Kidney (tissue), 14 donors: ENCODE results near the gene ARMH2. TPM values are rescaled to one million over a fixed set of nuclear protein-coding genes. Genes with fewer than 3 reads are reported as not detected.

Source experiments
- DNase-seq, 5 donors: peaks; one replicate each; pipeline ENCODE4 v3.0.0-alpha.2; 2013 to 2020
- FAIRE-seq: peaks from 2 replicates; lab custom pipeline; 2012; peaks lifted over from hg19 to GRCh38; lab: Jason Lieb, UNC
- H3K27ac ChIP-seq, 2 donors: one replicate each; pipeline ENCODE4 v1.7.0; 2013; ENCODE audit warnings: low read depth in 2 of 2, low read length in 2 of 2, inconsistent platforms in 1 of 2
- H3K27me3 ChIP-seq: one replicate; pipeline ENCODE4 v1.7.1; 2013; ENCODE audit warnings: low read length, inconsistent platforms; ENCODE audit not compliant: control insufficient read depth, insufficient read depth
- H3K36me3 ChIP-seq, 3 donors: one replicate each; pipeline versions ENCODE4 v1.7.0 to v1.7.1; 2013; ENCODE audit warnings: low read length in 3 of 3, control low read depth in 1 of 3, inconsistent platforms in 1 of 3; ENCODE audit not compliant: insufficient read depth in 3 of 3, control insufficient read depth in 2 of 3
- H3K4me1 ChIP-seq, 3 donors: one replicate each; pipeline versions ENCODE4 v1.7.0 to v1.7.1; 2013; ENCODE audit warnings: low read length in 3 of 3, inconsistent platforms in 1 of 3, low read depth in 1 of 3; ENCODE audit not compliant: control insufficient read depth in 2 of 3, insufficient read depth in 2 of 3
- H3K4me3 ChIP-seq, 3 donors: one replicate each; pipeline versions ENCODE4 v1.7.0 to v1.8.1; 2013; ENCODE audit warnings: low read length in 3 of 3, control low read depth in 1 of 3, inconsistent platforms in 1 of 3
- H3K9ac ChIP-seq, 3 donors: one replicate each; pipeline versions ENCODE4 v1.7.0 to v1.7.1; 2013; ENCODE audit warnings: low read length in 3 of 3, control low read depth in 1 of 3, inconsistent platforms in 1 of 3
- H3K9me3 ChIP-seq, 3 donors: one replicate each; pipeline versions ENCODE4 v1.7.0 to v1.7.1; 2013; ENCODE audit warnings: low read length in 3 of 3, control low read depth in 1 of 3, inconsistent platforms in 1 of 3; ENCODE audit not compliant: control insufficient read depth in 2 of 3, insufficient read depth in 1 of 3
- intact Hi-C: fragments of 100-400 bp; cut with DNase I; formaldehyde crosslinking; loops from one replicate; pipeline ENCODE4 v1.11.1; 2022
- polyA plus RNA-seq: library from polyadenylated mRNA; stranded (reverse); fragments of 350-450 nt; fragmentation: Illumina TruSeq; extraction: RNeasy Lipid Tissue Mini Kit (QIAGEN cat#74804); gene quantifications from one replicate; pipeline ENCODE4 v1.2.3, GENCODE V29; 2014; ENCODE audit warnings: low read depth, low replicate concordance; ENCODE audit not compliant: insufficient read depth
- total RNA-seq: library from RNA; stranded (reverse); fragmentation: NEBNext Ultra II Directional; extraction: Animal tissue kit (Norgen Biotek cat#: 25700); gene quantifications from one replicate; pipeline ENCODE4 v1.2.1, GENCODE V29; 2021
- TF ChIP-seq, protein P1 (sequence below): IDR thresholded peaks from 3 replicates; pipeline ENCODE4 v1.5.1; 2012; ENCODE audit warnings: mild to moderate bottlenecking, moderate library complexity, borderline replicate concordance; ENCODE audit not compliant: insufficient read depth; ENCODE audit errors: extremely low read depth
- donor health status: control.
- donor health status: control.
- donor health status: control.
- donor health status: control.
- donor health status: control.
- donor health status: DM: yes; HTN: yes; CAD: no.
- donor health status: Normal renal cell carcinoma (clear cell type).

The ARMH2 gene
- total and polyA plus RNA-seq, 2 donors from 2014 or later, result not detected

DNA sequence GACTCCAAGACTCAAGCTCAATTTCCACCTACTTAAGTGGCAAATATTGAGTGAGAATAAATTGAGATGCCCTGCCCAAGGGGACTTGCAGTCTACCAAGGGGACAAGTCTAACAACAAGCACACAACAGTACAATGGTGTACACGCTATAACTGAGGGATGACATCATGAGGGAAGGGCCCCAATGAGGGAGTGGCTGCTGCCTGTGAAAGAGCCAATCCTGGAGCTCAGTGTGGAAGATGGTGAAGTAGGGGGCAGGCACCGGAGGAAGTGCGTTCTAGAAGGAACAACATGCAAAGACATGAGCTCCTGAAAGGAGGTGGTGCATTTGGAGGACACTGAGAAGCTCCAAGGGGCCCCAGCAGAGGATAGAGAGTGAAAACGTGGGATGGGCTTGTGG, 46.9 kb upstream of the ARMH2 start:
- H3K9ac ChIP-seq, result no peak overlapping the region
- TF ChIP-seq, protein P1, sequence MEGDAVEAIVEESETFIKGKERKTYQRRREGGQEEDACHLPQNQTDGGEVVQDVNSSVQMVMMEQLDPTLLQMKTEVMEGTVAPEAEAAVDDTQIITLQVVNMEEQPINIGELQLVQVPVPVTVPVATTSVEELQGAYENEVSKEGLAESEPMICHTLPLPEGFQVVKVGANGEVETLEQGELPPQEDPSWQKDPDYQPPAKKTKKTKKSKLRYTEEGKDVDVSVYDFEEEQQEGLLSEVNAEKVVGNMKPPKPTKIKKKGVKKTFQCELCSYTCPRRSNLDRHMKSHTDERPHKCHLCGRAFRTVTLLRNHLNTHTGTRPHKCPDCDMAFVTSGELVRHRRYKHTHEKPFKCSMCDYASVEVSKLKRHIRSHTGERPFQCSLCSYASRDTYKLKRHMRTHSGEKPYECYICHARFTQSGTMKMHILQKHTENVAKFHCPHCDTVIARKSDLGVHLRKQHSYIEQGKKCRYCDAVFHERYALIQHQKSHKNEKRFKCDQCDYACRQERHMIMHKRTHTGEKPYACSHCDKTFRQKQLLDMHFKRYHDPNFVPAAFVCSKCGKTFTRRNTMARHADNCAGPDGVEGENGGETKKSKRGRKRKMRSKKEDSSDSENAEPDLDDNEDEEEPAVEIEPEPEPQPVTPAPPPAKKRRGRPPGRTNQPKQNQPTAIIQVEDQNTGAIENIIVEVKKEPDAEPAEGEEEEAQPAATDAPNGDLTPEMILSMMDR, result no peak
- no peaks in the 10 kb centered on the region for H3K27me3 ChIP-seq
- intact Hi-C loops, result no loop called here
- FAIRE-seq, result no peak
- DNase-seq, result no peak
- no peak overlapping the region for H3K4me3 ChIP-seq
- no peaks in the 10 kb centered on the region for H3K9me3 ChIP-seq
- peaks cover 0 to 4% (median 0%) of the 10 kb centered on the region in 3 donors for H3K4me1 ChIP-seq
- H3K36me3 ChIP-seq, result no peaks in the 10 kb centered on the region
- H3K27ac ChIP-seq, result no peak overlapping the region

DNA sequence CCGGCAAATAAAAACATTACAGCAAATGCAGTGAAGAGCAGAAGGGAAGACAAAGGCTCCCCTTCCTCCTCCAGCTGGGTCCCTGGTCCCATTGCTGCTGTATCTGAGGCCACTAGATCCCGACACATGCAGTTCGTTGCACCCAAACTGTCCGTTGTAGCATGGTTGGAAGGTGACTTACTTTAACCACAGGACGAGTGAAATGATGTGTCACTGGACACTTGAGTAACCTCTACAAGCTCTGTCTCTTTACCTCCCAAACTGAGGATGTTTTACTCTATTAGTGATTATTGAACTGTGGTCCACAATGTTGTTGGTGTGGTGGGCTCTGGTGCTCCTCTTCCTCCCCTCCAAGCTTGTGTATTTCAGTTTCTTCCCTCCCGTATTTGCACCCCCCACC, 46.2 kb upstream of the ARMH2 start:
- no peak overlapping the region for H3K27ac ChIP-seq
- no peaks in the 10 kb centered on the region for H3K36me3 ChIP-seq
- peaks cover 0 to 4% (median 0%) of the 10 kb centered on the region in 3 donors for H3K4me1 ChIP-seq
- TF ChIP-seq, protein P1, result no peak
- FAIRE-seq, result no peak
- no peaks in the 10 kb centered on the region for H3K9me3 ChIP-seq
- no peak overlapping the region for H3K4me3 ChIP-seq
- intact Hi-C loops, result no loop called here
- no peak overlapping the region for H3K9ac ChIP-seq
- no peaks in the 10 kb centered on the region for H3K27me3 ChIP-seq
- no peak for DNase-seq

DNA sequence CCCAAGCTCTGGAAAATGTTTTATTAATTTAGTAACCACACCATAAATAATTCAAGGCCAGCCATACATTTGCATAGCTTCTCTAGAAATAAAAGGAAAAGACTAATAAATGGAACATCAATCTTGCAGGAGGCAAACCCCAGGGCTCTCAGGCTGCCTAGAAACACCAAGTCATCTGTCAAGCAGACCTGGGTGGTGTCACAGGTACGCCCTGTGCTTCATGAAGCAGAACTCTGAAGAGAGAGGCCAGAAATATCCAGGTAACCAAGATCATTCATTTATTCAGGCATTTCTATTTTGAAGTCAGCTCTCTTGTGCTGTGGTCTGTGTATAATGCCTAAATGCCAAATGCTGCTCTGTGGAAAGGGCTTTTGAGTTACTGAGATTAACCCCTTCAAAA, 45.3 kb upstream of the ARMH2 start:
- H3K27ac ChIP-seq, result no peak overlapping the region
- H3K9me3 ChIP-seq, result no peaks in the 10 kb centered on the region
- no peaks in the 10 kb centered on the region for H3K27me3 ChIP-seq
- no peaks in the 10 kb centered on the region for H3K36me3 ChIP-seq
- FAIRE-seq, result no peak
- TF ChIP-seq, protein P1, result no peak
- no peak overlapping the region for H3K9ac ChIP-seq
- intact Hi-C loops, result no loop called here
- no peak for DNase-seq
- H3K4me3 ChIP-seq, result no peak overlapping the region
- peaks cover 0 to 4% (median 0%) of the 10 kb centered on the region in 3 donors for H3K4me1 ChIP-seq

DNA sequence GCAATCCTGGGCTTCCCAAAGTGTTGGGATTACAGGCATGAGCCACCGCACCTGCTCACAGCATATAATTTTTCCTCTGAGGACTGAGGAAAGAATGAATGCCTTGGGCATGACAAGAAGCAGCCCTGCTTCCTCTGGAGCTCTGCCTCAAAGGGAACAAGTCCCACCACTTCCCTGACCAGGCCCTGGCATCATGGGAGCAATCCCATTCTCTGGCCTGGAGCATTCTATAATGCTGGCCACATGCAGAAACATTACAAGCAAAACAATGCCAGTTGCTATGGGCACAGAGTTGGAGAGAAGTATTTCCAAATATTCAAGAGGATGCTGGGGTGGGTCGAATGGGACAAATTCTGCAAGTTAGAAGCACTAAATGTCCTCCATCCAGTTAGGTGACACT, 41.5 kb upstream of the ARMH2 start:
- H3K9me3 ChIP-seq, result no peaks in the 10 kb centered on the region
- FAIRE-seq, result no peak
- no peaks in the 10 kb centered on the region for H3K36me3 ChIP-seq
- H3K27me3 ChIP-seq, result no peaks in the 10 kb centered on the region
- DNase-seq, result no peak
- H3K4me3 ChIP-seq, result no peak overlapping the region
- H3K27ac ChIP-seq, result no peak overlapping the region
- intact Hi-C loops, result no loop called here
- H3K9ac ChIP-seq, result no peak overlapping the region
- TF ChIP-seq, protein P1, result no peak
- peaks cover 0 to 4% (median 0%) of the 10 kb centered on the region in 3 donors for H3K4me1 ChIP-seq
